SKM-1 (cell line): ENCODE results near the gene TMEM185A.
"Not testable (repeated sequence)": the region's sequence is repeated elsewhere in the genome, so short reads cannot be mapped to it uniquely, and the experiment has no call there.

Experiments
- DNase-seq: peaks from one replicate; lab custom pipeline; 2025; ENCODE audit not compliant: unreplicated experiment; lab: John Stamatoyannopoulos, UW

Gene TMEM185A

DNA sequence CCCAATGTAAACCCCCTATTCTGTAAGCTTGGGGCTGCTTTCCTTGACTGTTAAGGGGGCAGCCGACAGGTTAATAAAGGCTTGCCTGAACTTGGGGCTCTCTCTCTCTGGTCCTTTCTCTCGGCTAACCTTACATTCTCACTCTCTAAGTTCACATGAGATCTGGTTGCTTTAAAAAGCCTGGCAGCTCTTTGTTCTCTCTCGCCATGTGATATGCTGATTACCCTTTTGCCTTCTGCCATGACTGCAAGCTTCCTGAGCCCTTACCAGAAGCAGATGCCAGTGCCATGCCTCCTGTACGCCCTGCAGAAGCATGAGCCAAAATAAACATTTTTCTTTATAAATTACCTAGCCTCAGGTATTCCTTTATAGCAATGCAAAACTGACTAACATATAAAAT is 76.3 kb downstream of the TMEM185A start:
- not testable (repeated sequence) for DNase-seq

DNA sequence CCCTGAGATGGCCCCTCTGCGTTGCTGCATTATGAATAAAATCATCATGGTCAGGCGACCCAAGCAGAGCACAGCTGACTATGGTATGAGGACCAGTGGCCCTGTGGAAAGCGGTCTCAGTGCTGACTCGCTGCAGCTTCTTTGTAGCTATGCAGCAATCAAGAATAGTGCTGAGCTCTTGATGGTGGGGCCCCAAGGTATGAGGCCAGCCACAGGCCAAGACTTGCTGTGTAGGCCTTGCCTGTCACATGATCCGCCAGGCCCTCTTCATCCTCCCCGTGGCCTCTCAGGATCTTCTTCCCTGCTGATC is 79.7 kb downstream of the TMEM185A start:
- DNase-seq: not testable (repeated sequence)

DNA sequence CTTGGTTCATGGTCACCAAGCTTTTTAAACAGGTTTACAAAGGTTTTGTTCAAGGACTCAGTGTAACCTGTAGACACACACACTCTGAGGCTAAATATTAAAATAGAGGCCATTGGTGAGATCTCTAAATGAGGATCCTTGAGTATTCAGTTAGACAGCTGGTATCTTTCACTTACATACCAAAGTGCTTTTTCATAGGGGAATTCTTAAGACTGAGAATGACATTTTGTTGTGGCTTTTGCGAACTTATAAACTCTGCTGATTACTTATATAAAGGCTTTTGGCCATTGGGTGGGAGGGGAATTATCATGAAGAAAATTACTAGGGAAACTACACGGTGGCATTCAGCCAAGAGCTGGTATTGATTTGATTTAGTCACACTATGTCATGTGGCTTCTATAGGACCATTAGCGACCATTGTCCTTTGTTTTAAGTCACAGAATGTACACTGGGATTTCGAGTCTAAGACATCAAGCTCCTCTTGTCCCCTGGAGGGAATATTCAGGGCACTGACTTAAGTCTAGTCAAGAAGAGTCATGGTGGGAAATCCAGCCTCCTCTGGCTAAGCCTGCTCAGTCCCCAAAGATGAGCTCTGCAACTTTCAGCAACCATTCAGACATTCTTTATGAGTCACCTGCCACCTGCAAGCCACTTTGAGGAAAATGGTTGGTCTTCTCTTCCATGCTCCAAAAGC is 80.2 kb downstream of the TMEM185A start:
- not testable (repeated sequence) for DNase-seq

DNA sequence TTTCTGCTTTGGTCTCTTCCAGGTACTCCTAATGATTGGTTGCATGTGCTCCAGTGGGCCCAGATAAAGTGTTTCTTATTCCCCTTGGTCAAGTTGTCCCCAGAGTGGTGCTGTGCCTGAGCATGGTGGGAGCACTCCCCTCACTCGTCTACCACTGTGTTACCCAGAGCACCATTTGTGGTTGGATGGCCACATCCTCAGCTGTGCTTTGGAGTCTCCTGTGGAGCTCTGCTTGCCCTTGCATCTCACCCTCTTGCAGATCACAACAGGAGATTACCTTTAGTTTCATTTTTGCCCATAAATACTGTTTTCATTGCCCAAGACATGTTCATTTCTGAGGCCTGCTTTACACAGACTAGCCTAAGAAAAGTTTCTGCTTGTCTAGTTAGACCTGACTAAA is 81.1 kb downstream of the TMEM185A start:
- not testable (repeated sequence) for DNase-seq

DNA sequence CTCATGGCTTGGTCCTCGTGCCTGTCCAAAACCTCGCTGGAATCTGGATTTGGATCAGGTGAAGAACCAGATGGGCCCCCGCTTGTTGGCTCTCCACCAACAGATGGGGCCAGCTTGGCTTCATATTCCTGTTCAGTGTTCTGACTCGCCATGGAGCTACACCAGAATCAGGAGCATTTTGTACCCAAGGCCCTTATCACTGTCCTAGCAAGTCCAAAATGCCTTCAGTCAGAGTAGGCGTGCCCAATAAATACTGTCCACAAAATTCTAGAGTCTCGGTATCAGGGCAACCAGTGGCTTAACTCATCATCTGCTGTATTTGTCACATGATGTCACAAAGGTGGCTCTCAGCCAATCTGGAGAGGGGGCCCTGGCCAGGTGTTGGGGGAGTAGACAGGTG is 81.9 kb downstream of the TMEM185A start, which contains the start of gene HSFX3:
Gene HSFX3, minus strand, starts transcription at position 224 of the 400 bp plus-strand sequence. Its CDS starts 72 bp downstream, at position 152.
- not testable (repeated sequence) for DNase-seq

DNA sequence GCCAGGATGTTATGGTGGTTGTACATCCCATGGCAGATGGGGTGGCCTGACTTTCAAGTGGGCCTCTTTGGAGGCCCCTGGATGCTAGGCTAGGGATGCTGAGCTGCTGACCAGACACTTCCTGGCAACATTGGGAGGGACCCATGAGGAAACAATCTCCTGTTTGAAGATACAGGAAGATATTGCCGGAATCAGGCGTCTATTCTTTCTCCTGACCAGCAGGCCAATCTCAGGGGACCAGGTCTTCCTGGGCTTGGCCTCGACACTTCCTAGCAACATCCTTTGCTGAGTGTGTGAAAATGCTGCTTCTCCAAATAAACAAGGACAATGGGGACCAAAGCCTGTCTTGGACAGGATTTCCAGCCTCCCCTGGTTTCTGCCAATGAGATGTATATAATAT is 83.8 kb downstream of the TMEM185A start:
- DNase-seq: not testable (repeated sequence)

DNA sequence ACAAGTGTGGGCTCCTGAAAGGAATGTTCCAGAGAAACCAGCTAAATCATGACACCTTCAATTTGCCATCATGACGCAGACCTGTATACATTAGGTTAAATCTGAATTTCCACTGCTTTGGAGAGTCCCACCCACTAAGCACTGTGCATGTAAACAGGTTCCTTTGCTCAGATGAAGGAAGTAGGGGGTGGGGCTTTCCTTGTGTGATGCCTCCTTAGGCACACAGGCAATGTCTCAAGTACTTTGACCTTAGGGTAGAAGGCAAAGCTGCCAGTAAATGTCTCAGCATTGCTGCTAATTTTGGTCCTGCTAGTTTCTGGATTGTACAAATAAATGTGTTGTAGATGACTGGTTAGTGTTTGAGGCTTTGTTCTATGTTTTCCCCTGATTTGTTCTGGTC is 84.6 kb downstream of the TMEM185A start:
- not testable (repeated sequence) for DNase-seq
